Subcutaneous adipose tissue (tissue), 4 donors: ENCODE measurements around the gene FGF6. TPM values are rescaled to one million over a fixed set of nuclear protein-coding genes. Genes with fewer than 3 reads are reported as not detected.

ENCODE experiments used
- total RNA-seq, 4 donors: library from RNA; depleted of rRNA; stranded (reverse); fragments of >200 nt; gene quantifications; one replicate each; pipeline ENCODE4 v1.1.0, GENCODE V29; 2016
- TF ChIP-seq, protein P1 (sequence below): fragments of 450-650 bp; IDR thresholded peaks from one replicate; pipeline ENCODE4 v1.5.1; 2016; ENCODE audit warnings: low read depth, mild to moderate bottlenecking, control low read depth, antibody characterized with exemption, moderate library complexity

The FGF6 gene, protein sequence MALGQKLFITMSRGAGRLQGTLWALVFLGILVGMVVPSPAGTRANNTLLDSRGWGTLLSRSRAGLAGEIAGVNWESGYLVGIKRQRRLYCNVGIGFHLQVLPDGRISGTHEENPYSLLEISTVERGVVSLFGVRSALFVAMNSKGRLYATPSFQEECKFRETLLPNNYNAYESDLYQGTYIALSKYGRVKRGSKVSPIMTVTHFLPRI
- total RNA-seq: not detected

DNA sequence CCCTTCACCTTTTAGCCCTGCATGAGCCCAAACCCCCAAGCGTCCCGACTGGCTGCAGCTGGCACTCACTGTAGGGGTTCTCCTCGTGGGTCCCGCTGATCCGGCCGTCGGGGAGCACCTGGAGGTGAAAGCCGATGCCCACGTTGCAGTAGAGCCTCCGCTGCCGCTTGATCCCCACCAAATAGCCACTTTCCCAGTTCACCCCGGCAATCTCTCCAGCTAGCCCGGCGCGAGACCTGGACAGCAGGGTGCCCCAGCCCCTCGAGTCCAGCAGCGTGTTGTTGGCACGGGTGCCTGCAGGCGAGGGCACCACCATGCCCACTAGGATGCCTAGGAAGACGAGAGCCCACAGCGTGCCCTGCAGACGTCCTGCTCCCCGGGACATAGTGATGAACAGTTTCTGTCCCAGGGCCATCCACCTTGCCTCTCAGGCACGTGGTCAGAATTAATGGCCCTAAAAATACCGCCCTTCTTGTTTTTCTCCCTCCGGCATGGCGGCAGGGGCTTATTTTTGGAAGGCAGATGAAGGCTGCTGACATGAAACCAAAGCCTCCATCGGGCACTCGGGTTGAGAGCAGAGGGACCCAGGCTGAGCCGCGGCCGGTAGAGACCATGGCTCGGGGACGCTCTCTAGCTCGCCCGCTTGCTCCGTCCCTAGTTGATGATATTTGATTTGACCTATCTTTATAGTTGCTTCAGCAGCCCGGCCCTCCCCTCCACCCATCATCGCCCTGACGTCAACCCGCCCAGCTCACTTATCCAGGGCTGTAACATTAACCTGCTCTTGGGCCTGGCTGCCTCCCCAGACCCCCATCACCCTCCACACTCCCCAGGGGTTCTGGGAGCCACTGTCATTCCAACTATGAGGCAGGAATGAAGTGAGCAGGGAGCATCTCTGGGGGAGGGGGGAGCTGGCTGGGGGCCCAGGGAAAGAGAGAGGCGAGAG, at the start of gene FGF6:
Gene FGF6, minus strand, starts transcription at position 660 of the 946 bp plus-strand sequence. Its CDS starts 245 bp downstream, at position 415.
- TF ChIP-seq, protein P1, sequence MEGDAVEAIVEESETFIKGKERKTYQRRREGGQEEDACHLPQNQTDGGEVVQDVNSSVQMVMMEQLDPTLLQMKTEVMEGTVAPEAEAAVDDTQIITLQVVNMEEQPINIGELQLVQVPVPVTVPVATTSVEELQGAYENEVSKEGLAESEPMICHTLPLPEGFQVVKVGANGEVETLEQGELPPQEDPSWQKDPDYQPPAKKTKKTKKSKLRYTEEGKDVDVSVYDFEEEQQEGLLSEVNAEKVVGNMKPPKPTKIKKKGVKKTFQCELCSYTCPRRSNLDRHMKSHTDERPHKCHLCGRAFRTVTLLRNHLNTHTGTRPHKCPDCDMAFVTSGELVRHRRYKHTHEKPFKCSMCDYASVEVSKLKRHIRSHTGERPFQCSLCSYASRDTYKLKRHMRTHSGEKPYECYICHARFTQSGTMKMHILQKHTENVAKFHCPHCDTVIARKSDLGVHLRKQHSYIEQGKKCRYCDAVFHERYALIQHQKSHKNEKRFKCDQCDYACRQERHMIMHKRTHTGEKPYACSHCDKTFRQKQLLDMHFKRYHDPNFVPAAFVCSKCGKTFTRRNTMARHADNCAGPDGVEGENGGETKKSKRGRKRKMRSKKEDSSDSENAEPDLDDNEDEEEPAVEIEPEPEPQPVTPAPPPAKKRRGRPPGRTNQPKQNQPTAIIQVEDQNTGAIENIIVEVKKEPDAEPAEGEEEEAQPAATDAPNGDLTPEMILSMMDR: no peak

DNA sequence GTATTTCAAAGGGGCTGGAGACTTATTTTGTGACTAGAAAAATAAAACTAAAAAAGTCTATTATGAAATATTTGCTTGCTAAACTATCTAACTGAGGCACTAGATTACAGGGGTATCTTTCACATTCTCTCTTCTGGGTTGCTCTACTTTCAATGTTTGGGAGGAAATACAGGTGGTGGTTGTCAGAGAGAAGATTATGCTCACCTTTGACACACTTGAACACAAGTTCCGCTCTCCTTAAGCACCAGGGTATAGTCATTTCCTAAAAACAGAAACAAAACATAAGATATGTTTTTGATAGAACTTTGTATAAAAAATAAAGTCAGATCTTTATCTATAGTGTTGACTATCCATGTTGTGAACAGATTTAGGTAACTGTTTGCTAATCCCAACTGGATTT, 45.4 kb upstream of the FGF6 start:
- TF ChIP-seq, protein P1: no peak

DNA sequence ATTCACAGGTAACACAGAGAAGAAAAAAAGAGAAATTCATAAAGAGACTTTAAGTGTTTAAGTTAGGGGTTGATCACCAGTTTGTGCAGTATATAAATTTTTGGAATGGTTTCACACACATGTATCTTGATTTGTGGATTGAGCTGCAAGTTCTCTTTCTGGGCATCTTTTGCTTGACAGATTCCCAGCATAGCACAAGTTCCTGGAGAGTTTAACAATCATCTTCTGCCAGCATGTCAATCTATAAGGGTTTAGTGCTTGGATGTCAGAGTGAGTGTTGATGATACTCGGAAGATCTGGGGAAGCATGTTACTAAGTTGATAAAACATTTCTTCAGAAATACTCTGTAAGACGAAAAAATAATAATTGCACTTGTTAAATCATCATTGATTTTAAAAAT, 43.9 kb upstream of the FGF6 start:
- TF ChIP-seq, protein P1: no peak

DNA sequence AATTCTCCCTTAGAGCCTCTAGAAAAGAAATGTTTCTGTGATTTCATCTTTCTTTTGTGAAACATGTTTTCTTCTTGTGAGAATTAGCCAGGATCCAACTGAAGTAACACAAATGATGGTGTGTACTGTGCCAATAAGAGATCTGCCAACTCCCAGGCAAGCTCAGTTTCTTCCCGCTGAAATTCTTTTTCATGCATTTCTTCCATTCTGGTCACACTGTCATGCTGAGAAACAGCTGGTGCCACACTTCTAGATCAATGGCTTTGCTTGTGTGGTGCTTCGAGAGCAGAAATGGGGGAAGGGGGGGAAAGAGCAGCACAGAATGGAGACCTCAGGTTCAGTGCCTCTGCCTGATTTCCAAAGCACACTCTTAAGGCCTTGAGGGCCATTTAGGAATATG, 41.4 kb upstream of the FGF6 start:
- TF ChIP-seq, protein P1: no peak

DNA sequence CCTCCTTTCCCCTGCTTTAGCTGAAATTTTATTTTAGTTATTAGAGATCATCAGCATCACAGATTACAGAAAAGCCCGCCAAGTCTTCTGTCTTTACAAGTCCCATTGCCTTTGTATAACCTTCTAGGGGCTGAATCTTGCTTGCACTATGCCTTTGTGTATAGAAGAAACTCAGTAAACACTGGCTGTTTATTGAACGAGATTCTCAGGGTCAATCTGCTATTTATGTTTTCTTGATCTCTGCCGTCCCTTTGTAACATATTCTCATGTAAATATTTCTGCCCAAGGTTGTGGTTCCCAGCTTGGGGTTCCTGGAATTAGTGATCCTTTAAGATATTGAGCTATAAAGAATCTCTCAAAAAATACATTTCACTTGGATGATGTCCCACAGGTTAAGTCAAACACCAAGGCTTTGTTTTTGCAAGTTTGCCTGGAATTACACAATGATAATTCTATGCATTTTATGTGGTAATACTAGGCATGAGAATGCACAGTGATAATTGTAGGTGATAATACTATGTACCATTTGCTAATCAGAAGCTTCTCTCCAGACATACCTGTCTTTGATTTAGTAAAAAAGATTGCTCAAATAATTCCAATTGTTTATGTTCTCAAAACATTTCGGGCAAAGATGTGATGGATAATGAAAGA, 40.6 kb upstream of the FGF6 start:
- TF ChIP-seq, protein P1: no peak

DNA sequence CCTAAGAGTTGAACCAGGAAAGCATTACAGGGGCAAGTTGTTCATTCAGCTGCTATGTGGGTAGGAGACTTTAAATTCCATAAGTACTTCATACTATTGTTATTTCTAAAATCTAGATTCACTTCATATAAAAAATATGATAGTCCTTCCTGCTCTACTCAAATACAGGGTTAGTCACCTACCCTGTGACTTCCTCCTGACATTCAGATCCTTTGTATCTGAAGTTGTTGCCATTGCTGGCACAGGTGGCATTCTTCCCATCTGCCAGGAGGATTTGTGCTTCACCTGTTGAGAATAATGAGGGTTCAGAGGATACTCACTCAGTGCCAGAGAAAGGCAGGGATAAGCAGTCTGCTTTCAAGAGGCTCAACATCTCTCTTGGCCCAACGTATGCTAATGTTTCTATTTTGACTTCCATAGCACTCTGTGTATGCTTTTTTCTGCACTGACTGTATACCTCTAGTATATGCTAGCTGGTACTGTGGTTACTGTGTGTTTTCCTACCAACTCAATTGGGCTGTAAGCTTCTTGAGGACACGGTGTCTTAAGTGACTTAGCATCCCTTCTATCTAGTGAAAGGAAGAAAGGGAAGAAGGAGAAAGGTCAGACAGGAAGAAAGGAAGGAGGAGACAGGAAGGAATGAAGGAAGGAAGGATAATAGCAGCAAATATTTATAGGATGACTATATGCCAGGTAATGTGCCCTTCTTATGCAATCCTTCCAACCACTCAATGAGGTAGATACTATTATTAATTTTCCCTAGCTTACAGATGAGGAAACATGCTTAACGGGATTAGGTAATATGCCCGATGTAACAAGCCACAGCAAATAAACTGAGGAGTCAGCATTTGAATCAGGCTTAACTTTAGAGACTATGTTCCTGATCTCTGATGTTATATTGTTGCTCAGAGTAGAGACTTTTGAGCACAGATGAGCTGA, 38.5 kb upstream of the FGF6 start:
- TF ChIP-seq, protein P1: no peak
